Measurements from ENCODE around the gene NME4. TPM values are rescaled to one million over a fixed set of nuclear protein-coding genes. Genes with fewer than 3 reads are reported as not detected.

The NME4 gene
- total RNA-seq, 1 experiment from 2014 or later = 25.3 TPM

- no peak for DNase-seq (ENCODE audit: low spot score)
These were observed 29.3 kb downstream of the NME4 start for GRCh38 chr16:426115-426905.

DNA sequence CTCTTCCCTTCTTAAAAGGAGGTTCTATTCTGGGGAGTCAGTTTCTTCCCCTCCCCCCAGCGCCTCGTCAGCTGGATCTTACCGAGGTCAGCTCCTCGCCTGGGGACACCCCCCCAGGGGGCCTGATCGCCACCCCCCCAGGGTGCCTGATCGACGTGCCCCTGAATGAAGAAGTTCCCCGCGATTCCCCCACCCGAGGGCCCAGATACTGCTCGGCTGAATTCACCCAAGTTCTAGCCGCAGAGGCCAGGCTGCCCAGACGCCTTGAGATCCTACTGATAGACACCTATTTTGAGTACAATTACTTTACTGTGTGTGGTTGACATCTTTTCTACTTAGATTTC is 29.9 kb downstream of the NME4 start:
- DNase-seq (ENCODE audit: low spot score) = no peak

- DNase-seq (ENCODE audit: low spot score) = no peak
These were observed 30.3 kb downstream of the NME4 start for GRCh38 chr16:427250-427649.

DNA sequence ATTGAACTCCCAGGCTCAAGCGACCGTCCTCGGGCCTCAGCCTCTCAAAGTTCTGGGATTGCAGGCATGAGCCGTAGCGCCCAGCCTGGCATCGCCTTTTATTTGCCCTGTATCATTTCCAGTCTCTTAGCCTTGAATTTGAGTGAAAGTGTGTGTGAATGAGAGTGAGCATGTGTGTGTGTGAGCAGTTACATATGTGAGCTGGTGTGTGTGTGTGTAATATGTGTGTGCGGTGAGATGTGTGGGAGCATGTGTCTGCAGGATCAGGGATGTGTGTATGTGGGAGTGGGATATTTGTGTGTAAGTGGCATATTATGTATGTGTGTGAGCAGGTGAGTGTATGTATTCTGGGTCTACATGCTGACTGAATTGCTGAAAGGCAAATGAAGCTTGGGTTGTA is 33.9 kb downstream of the NME4 start:
- DNase-seq (ENCODE audit: low spot score) = no peak

DNA sequence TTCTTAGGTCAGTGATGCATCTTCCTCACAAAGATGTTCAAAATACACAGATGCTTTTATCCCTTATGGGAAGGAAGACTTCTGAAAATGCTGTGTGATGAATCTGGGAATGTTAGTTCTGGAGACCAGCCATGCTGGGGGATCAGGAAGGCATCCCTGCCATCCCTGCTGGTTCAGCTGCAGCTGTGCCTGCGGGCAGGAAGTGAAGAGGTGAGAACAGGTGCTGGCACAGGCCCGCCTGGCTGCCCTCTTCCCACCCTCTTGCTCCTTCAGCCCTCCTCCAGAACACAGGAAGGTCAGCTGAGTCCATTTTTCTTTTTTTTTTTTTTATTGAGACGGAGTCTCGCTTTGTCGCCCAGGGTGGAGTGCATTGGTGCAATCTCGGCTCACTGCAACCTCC is 43.6 kb downstream of the NME4 start:
- DNase-seq (ENCODE audit: low spot score) = no peak

GRCh38 chr16:441447-441846 is 44.4 kb downstream of the NME4 start:
- no peak for DNase-seq (ENCODE audit: low spot score)

- DNase-seq (ENCODE audit: low spot score) = no peak
These were observed 46.0 kb downstream of the NME4 start for GRCh38 chr16:442976-443375.

DNA sequence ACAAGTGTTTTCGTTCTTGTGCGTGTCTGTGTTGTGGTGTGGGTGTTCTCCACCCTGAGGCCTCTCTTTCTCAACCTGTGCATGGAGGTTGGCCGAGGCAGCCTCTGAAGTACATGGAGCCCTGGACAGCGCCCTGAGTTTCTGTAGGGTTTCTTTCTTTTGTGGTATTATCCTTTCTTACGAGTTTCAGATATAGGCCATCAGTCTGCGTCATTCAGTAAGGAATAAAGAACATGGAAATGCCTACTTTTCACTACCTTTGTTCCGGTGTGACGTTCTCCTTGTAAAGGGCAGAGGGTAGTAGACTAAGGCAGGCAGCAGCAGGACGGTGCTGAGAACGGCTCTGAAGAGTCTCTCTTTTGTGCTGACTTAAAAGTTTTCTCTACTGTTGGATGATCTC is 47.0 kb downstream of the NME4 start:
- DNase-seq (ENCODE audit: low spot score) = no peak

GRCh38 chr16:445566-445965 is 48.6 kb downstream of the NME4 start:
- DNase-seq (ENCODE audit: low spot score) = no peak

Small RNA genes lying within 50 kb of the gene (small RNA-seq; reads per million reads assigned to genes)
- not detected for gene RF00019

Other genes with a start within 250 kb of the NME4 start
- not detected in 2 replicates for gene HBZ, start 244.6 kb upstream of the NME4 start, total RNA-seq (2014; rRNA removed; shearing (Covaris generic))
- gene HBM, start 231.2 kb upstream of the NME4 start, total RNA-seq (2014; rRNA removed; shearing (Covaris generic)) = not detected in 2 replicates
- gene HBA2, start 224.3 kb upstream of the NME4 start, total RNA-seq (2014; rRNA removed; shearing (Covaris generic)) = not detected in 2 replicates
- not detected in 2 replicates for gene HBA1, start 220.5 kb upstream of the NME4 start, total RNA-seq (2014; rRNA removed; shearing (Covaris generic))
- not detected in 2 replicates for gene HBQ1, start 216.7 kb upstream of the NME4 start, total RNA-seq (2014; rRNA removed; shearing (Covaris generic))
- 46.2 and 48.6 TPM in 2 replicates for gene LUC7L, start 167.8 kb upstream of the NME4 start, total RNA-seq (2014; rRNA removed; shearing (Covaris generic))
- gene FAM234A, start 162.4 kb upstream of the NME4 start, total RNA-seq (2014; rRNA removed; shearing (Covaris generic)) = 36.5 and 44.0 TPM in 2 replicates
- gene RGS11, start 121.3 kb upstream of the NME4 start, total RNA-seq (2014; rRNA removed; shearing (Covaris generic)) = 0.41 and 0.55 TPM in 2 replicates
- gene ARHGDIG, start 116.6 kb upstream of the NME4 start, total RNA-seq (2014; rRNA removed; shearing (Covaris generic)) = 33.1 and 52.0 TPM in 2 replicates
- 3.0 and 6.3 TPM in 2 replicates for gene PDIA2, start 114.0 kb upstream of the NME4 start, total RNA-seq (2014; rRNA removed; shearing (Covaris generic))
- gene AXIN1, start 44.5 kb upstream of the NME4 start, total RNA-seq (2014; rRNA removed; shearing (Covaris generic)) = 77.0 and 88.4 TPM in 2 replicates
- gene MRPL28, start 26.7 kb upstream of the NME4 start, total RNA-seq (2014; rRNA removed; shearing (Covaris generic)) = 223 and 226 TPM in 2 replicates
- gene PGAP6, start 15.2 kb upstream of the NME4 start, total RNA-seq (2014; rRNA removed; shearing (Covaris generic)) = 150 and 161 TPM in 2 replicates
- 25.2 and 29.1 TPM in 2 replicates for gene DECR2, start 4.7 kb downstream of the NME4 start, total RNA-seq (2014; rRNA removed; shearing (Covaris generic))
- 5.2 and 9.5 TPM in 2 replicates for gene RAB11FIP3, start 28.4 kb downstream of the NME4 start, total RNA-seq (2014; rRNA removed; shearing (Covaris generic))
- 161 and 180 TPM in 2 replicates for gene CAPN15, start 130.5 kb downstream of the NME4 start, total RNA-seq (2014; rRNA removed; shearing (Covaris generic))
- gene PRR35, start 163.2 kb downstream of the NME4 start, total RNA-seq (2014; rRNA removed; shearing (Covaris generic)) = 0.08 TPM in 1 of 2 replicates, not detected in the other
- 0.05 and 0.13 TPM in 2 replicates for gene NHLRC4, start 169.8 kb downstream of the NME4 start, total RNA-seq (2014; rRNA removed; shearing (Covaris generic))
- 99.5 and 103 TPM in 2 replicates for gene PIGQ, start 172.8 kb downstream of the NME4 start, total RNA-seq (2014; rRNA removed; shearing (Covaris generic))
- 54.2 and 58.2 TPM in 2 replicates for gene RAB40C, start 192.9 kb downstream of the NME4 start, total RNA-seq (2014; rRNA removed; shearing (Covaris generic))
- 0.74 and 1.1 TPM in 2 replicates for gene WFIKKN1, start 233.8 kb downstream of the NME4 start, total RNA-seq (2014; rRNA removed; shearing (Covaris generic))
- 278 and 290 TPM in 2 replicates for gene METTL26, start 239.1 kb downstream of the NME4 start, total RNA-seq (2014; rRNA removed; shearing (Covaris generic))
- 198 and 209 TPM in 2 replicates for gene MCRIP2, start 244.6 kb downstream of the NME4 start, total RNA-seq (2014; rRNA removed; shearing (Covaris generic))